GM21381 (cell line): ENCODE measurements around the gene NHSL2.
"Not testable (repeated sequence)": the region's sequence is repeated elsewhere in the genome, so short reads cannot be mapped to it uniquely, and the experiment has no call there.

Experiments
- ATAC-seq: cut with Tn5 transposase; IDR thresholded peaks from one replicate; pipeline ENCODE4 v1.9.1; 2021; ENCODE audit warnings: mild to moderate bottlenecking, moderate library complexity; ENCODE audit not compliant: unreplicated experiment

The NHSL2 gene

DNA sequence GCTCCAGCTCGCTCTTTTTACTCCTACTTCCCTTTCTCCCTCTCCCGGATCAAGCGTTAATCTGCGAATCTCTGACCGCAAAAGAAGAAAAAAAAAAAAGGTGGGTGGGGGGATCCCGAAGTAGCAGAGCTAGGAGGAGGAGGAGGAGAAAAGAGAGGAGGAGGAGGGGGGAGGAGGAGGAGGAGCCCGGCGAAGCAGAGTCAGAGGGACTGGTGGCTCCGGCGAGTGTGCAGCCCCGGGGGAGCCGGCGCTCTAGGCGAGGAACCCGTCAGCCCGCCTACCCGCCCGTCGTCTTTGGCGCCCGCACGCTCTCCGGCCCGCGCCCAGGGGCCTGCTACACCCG lies at the start of gene NHSL2:
TSS of gene NHSL2 (plus strand) at position 203 of the 343 bp plus-strand sequence.
- no peak for ATAC-seq

DNA sequence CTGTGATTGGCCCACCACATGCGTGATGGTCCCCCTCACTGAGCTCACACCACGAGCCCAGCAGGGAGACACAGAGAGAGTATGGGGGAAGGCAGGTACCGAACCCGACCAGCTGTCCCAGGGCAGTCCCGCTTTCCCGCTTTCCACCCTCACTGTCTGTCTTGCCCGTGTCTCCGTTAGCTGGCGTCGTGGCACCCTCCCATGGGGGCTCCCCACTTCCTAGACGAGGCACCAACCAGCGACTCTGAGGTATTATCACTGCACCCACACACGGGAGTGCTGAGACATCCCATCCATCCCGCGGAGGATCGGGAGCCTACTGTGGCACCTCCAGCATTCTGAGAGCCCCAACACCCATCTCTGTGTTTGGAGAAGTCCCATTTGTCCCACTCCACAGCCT lies 43.0 kb upstream of the NHSL2 start:
- no peak for ATAC-seq

DNA sequence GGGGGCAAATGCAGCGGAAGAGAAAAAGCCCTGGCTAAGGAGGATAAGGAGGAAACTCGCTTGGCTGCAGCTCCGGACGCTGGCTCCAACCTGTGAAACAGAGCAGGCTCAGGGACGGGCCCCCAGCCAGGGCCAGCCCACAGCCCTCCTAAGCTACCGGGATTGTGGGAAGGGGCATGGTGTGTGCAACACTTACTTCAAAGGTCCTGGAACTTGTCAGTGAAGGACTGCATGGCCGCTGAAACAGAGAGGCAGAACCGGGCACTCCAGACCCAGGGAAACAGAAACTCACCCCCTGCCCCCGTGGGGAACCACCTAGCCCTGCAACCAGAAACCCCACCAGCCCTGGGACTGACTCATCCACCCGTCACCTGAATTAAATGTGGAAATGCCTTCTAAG lies 41.1 kb upstream of the NHSL2 start:
- not testable (repeated sequence) for ATAC-seq

DNA sequence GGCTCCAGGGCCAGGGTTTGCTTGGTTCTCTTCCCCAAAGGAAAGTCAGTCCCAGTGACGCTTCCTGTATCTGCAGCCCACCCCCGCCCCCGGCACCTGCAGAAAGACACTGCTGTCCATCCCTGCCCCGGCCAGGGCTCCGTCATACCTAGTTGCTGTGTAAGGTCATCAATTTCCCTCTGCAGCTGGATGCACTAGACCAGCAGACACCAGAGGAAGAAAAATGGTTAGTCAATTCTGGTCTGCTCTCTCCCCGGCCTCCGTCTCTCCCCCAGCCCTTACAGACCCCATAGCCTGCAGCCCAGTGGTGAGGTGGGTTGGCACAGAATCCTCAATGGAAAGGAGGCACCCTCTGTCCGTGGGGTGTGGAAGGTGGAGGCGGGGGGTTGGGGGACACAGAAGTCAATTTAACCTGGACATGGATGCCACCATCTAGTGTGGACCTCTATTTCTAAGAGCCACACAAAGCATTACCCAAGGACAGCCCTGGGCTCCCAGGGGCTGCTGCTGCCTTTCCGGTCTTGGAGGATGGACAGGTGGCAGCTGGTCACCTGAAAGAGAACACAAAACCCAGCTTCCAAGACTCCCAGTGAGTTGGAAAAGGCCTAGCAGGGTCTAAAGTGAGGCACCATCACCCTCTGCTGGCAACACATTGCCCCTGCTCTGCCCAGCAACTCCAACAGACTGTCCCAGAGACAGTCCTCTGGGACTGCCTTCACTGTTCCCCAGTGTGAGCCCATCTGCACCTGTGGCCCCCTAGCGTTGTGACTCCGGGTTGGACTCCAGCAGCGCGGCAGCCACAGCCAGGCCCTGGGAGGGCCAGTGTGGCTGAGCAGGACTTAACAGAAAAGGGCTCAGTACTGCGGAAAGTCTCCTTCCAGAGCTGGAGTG lies 40.2 kb upstream of the NHSL2 start:
- ATAC-seq: no peak

DNA sequence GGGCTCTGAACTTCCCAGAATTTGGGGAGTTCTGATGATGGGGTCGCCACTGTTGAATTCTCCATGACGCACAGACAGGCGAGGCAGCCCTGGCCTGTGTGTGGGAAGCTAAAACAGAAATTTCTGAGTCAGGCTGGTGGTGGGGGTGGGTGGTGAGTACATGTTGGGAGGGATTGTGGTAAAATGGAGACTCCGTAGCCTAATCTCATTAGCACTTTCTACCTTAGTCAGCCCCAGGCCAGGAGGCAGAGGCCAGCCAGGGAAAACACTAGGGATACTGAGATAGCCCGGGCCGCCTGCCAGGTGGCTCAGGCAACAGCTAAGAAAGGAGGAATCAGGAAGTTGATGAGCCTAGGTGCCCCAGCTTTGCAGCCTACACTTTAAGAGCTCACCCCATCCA lies 39.3 kb upstream of the NHSL2 start:
- no peak for ATAC-seq

DNA sequence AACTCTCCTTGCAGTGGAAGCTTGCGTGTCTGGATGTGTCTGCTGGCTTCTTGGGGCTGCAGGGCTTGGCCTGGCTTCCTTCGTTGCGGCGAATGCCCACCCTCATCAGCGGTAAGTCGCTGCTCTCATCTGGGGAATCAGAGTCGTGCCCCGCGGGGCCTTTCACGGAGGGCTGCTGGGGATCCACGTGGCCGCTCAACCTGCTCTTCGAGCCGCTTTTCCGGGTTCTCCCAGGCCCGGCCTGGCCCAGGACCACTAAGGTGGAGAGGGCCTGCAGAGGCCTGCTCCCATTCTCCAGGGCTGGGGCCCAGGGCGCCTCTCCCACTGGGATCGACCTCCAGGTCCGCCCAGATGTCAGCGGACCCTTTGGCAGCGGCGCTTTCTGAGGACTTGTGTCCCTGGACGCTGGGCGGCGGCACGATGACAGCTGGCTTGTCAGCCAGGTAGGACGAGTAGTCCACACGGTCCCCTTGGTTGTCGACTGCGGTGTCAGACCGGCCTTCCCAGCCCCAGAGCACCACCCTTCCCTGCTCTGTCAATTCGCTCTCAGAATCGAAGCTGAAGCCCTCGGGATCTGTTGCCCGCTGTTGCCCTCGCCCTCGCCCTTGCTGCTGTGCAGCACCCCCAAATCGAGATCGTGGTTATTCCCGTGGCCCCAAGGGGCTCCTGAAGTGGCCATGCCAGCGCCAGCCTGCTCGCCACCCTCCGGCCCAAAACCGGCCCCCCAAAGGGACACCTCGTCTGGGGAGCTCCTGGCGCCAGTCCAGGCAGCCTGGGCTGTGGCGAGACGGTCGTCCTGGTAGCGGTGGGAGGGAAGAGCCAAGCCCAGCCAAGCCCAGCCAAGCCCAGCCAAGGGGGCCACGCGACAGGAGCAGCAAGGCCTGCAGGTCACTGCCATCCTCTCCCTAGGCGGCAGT lies 37.8 kb upstream of the NHSL2 start:
- no peak for ATAC-seq

DNA sequence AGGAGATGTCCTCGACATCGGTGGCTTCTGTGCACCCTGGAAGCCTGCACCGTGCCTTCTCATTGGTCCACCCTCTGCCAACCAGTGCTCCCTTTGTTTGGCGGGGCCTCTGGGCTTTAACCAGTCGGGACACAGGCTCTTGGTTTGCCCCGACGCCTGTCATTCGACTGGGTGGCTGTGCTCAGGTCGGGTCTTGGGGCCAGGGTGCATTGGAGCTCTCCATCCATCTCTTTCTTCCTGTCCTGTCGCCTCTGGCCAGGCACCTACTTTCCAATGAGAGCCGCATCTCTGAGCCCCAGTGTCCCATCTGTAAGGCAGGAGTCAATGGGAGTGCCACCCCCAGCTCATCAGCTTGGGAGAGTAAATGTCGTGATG lies 37.2 kb upstream of the NHSL2 start:
- no peak for ATAC-seq

DNA sequence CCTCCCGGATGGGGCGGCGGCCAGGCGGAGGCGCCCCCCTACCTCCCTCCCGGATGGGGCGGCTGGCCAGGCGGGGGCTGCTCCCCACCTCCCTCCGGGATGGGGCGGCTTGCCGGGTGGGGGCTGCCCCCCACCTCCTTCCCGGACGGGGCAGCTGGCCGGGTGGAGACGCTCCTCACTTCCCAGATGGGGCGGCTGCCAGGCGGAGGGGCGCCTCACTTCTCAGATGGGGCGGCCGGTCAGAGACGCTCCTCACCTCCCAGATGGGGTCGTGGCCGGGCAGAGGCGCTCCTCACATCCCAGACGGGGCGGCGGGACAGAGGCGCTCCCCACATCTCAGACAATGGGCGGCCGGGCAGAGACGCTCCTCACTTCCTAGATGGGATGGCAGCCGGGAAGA lies 33.8 kb upstream of the NHSL2 start:
- ATAC-seq: not testable (repeated sequence)

DNA sequence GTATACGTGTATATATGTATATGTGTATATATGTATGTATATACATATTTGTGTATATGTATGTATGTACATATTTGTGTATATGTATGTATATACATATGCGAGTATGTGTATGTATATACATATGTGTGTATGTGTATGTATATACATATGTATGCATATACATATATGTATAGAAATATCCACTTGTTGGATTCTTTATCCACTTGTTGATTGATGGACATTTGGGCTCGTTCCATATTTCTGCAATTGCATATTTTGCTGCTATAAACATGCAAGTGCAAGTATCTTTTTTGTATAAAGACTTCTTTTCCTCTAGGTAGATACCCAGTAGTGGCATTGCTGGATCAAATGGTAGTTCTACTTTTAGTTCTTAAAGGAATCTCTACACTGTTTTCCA lies 25.5 kb upstream of the NHSL2 start:
- no peak for ATAC-seq

DNA sequence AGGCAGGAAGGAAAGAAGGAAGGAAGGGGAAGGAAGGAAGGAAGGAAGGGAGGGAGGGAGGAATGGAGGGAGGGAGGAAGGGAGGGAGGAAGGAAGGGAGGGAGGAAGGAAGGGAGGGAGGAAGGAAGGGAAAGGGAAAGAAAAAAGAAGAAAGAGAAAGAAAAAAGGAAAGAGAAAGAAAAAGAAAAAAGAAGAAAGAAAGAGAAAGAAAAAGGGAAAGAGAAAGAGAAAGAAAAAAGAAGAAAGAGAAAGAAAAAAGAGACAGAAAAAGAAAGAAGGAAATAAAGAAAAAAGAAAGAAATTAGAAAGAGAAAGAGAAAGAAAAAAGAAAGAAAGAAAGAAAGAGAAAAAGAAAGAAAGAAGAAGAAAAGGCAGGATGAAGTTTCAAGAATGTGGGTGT lies 15.0 kb upstream of the NHSL2 start:
- ATAC-seq: no peak

DNA sequence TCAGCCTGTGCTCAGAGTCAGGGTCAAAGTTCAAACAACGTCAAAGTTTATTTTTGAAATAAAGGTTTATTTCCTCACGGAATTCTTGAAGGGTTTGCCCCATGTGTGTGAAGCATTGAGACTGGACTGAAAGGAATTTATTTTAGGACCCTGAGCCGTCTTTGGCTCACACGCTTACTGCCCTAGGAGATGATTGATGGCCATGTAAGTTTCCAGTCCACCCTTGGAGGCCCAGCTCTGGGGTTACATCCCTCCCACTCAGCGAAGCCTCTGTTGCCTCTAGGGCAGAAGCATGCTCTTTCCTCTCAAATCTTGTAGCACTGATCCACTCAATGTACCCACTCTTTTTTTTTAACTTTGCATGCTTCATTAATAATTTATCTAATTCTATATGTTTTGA lies 4.5 kb upstream of the NHSL2 start:
- ATAC-seq: no peak

DNA sequence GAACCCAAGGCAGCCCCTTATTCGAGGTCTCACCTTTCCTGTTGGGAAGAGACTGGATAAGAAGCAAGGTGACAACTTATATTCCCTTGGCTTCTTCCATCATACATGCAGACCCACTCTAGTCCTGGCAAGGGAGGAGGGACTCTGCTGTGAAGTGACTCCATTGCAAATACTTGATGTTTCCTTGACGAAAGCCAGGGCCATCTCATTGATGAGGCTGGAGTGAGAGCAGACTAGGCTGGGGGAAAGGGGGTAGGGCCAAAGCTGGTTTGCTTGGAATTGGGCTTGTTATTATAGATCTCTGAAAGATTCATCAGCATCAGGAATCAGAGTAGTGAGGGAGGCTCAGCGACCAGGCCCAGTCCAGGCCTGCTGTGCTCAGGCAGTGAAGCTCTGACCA lies 2.3 kb upstream of the NHSL2 start:
- ATAC-seq: no peak

DNA sequence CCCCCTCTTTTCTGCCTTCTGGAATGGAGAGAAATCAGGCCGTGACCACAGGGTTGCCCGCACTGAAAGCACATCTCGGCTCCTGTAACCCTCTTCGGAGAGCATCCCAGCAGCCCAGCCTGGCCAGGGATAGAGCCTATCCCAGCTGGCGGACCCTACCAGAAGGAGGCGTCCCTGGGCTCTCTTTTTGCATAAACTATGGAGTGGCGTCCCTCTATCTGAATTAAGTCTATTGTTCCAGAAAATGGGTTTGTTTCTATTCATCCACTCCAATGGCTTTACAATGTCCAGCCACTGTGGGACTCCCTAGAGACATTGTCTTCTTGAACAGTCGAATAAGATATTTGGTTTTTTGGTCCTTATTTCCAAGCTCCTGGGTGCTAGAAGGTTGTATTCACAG lies 689 bp upstream of the NHSL2 start:
- no peak for ATAC-seq

DNA sequence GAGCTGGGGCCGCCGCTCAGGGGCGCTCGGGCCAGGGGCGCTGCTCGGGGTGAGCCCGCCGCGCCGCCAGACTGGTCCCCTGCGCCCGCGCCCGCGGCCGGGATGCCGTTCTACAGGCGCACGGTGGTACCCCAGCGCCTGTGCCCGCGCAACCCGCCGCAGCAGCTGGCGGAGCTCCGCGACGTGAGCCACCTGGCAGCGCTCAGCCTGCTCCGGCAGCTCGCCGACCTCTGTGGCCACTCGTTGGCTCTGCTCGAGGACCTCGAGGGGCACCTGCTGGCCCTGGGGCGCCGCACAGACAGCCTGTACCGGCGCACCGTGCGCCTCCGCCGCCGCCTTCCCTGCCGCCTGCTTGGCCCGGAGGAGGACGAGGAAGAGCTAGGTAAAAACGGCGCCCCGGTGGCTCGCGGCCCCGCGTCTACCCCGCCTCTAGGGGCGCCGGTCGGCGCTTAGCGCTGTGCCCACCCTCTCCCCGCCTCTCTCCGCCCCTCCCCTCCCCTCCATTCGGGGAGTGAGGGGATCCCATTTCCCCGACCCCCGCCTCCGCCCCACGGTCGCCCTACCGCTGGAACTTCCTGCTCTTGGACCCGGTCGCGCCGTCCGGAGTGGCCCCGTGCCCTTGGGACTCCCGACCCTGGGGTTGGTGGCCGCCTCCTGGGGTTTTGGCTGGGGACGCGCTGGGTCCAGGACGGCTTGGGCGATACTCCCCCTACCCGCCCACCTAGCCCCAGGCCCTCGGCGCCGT lies 513 bp downstream of the NHSL2 start:
- ATAC-seq: no peak

DNA sequence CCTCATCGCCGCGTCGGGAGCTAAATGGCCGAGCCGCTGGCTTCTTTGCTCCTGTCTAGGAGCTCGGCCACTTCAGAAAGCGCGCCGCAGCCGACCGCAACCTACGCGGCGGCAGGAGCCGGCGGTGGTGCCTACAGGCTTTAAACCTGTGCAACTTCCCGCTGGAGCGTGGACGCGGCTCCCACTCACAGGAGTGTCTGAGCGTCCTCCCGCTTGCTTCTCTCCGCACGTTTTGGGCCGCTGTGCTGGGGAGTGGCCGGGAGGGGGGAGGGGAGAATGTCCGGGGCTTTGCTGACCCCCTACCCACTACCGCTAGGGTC lies 1.0 kb downstream of the NHSL2 start:
- ATAC-seq: no peak

DNA sequence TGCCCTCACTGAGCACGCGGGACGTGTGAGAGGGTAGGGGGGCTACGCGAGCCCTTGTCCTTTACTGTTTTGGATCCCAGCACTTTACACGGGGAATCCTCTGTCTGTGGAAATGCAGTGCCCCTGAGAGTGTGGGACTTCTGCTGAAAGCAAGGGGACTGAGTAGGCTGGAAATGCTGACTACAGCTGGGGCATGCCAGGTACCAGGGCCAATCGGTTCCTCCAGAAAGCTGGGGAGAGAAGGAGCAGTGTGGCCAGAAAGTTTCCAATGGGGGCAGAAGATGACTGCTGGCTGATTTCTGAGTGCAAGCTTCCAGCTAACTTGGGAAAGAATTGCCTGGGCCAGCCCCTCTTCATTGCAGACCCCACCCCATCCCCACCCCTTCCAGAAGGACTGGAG lies 1.5 kb downstream of the NHSL2 start:
- no peak for ATAC-seq

DNA sequence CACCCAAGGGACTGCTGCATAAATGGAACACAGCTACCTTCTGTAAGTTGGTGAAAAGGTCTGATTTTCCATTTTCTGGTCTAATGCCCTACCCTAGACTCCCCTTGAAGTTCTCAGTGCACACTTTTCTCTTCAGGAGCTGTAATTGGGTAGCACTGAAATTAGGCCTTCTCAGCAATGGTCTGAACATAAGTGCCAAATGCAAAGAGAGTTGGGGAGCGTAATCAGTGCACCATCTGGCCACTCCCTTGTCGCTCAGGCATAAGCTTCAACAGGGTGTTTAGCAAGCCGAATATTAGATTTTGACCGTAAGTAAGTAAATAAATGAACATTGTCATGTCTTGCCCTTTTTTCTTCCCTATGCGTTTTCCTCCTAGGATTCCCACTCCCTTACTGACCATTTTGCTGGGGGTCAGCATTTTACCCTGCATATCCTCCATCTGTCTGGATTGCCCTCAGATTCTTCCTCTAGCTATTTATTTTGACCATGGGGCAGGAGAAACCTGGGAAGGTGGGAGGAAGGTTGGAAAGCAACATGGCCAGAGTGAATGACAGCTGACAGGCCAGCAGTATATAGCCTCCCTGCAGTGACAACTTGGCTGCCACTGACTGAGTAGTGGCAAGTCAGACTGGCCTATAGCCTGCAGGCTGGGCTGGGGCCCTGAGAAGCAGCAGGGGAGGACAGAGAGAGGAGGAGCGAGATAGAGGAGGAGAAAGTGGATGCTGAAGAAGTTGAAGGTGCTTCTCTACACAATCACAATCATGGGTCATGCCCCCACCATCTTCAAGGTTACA lies 2.7 kb downstream of the NHSL2 start:
- no peak for ATAC-seq

DNA sequence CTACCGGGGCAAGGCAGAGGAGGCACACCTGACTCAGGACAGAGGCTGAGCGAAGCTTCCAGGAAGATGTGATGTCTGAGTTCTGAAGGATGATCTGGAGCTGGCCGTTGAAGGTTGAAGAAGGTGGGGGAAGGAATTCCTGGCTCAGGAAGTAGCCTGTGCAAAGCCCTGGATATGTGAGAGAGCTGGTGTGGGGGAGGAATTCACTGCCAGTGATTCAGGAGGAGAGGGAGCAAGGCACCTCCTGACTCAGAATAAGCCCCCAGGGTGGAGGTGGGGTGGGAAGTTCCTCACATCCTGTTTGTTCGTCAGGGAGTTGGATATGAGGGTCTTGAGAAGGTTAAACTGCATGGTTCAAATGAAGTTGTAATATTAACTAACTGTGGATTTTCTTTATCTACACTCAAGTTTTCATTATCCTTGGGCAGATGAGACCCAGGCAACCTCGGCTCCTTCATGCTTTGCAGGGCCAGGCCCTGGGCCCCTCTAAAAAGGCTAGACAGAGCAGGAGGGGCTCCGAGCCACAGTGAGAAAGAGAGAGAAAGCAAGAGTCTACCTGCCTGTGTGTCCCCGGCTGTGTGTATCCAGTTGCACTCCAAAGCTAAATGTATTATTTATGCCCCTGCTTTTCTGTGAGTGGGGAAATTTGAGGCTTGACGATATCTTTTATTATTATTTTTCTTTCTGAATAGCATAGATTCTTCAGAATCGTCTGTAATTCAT lies 7.1 kb downstream of the NHSL2 start:
- ATAC-seq: no peak

DNA sequence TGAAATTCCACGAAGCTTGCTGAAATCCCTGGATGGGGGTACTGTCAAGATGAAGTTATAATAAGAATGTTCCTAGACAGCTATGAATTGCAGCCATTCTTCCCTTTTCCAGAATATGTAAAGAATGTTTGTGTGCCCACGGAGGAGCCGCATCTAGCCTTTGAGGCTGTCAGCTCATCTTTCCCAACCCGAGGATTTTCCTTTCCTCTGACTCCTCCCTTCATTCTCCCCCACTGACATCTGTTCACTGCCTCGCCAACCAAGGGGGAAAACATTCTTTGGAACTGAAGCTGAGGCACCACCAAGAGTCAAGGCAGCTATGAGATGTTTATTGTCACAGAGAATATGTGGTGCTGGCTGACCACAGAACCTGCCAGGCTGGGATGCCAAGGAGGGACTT lies 8.8 kb downstream of the NHSL2 start:
- no peak for ATAC-seq

DNA sequence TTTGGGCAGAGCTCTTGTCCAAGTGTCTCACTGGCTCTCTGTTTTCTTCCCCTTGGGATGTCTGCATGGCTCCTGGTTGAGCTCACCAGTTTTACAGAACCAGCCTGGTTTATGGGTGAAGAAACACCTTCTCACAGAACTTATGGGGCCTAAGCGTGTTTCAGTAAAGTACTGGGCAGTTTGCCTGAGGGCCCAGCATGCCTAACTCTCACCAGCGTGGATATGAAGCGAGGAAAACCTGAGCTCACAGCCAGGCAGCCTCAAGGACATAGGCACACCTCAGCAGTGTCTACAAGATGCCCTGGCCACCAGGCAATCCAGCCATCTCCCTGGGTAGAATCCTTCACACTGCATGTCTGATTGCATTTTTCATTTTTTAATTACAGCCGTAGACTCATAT lies 9.2 kb downstream of the NHSL2 start:
- no peak for ATAC-seq
